Kidney (tissue), 14 donors: ENCODE measurements around the gene PRKCE. TPM values are rescaled to one million over a fixed set of nuclear protein-coding genes. Genes with fewer than 3 reads are reported as not detected.

Experiments
- DNase-seq, 5 donors: peaks; one replicate each; pipeline ENCODE4 v3.0.0-alpha.2; 2013 to 2020
- FAIRE-seq: peaks from 2 replicates; lab custom pipeline; 2012; peaks lifted over from hg19 to GRCh38; lab: Jason Lieb, UNC
- H3K27ac ChIP-seq, 2 donors: one replicate each; pipeline ENCODE4 v1.7.0; 2013; ENCODE audit warnings: low read depth in 2 of 2, low read length in 2 of 2, inconsistent platforms in 1 of 2
- H3K27me3 ChIP-seq: one replicate; pipeline ENCODE4 v1.7.1; 2013; ENCODE audit warnings: low read length, inconsistent platforms; ENCODE audit not compliant: control insufficient read depth, insufficient read depth
- H3K36me3 ChIP-seq, 3 donors: one replicate each; pipeline versions ENCODE4 v1.7.0 to v1.7.1; 2013; ENCODE audit warnings: low read length in 3 of 3, control low read depth in 1 of 3, inconsistent platforms in 1 of 3; ENCODE audit not compliant: insufficient read depth in 3 of 3, control insufficient read depth in 2 of 3
- H3K4me1 ChIP-seq, 3 donors: one replicate each; pipeline versions ENCODE4 v1.7.0 to v1.7.1; 2013; ENCODE audit warnings: low read length in 3 of 3, inconsistent platforms in 1 of 3, low read depth in 1 of 3; ENCODE audit not compliant: control insufficient read depth in 2 of 3, insufficient read depth in 2 of 3
- H3K4me3 ChIP-seq, 3 donors: one replicate each; pipeline versions ENCODE4 v1.7.0 to v1.8.1; 2013; ENCODE audit warnings: low read length in 3 of 3, control low read depth in 1 of 3, inconsistent platforms in 1 of 3
- H3K9ac ChIP-seq, 3 donors: one replicate each; pipeline versions ENCODE4 v1.7.0 to v1.7.1; 2013; ENCODE audit warnings: low read length in 3 of 3, control low read depth in 1 of 3, inconsistent platforms in 1 of 3
- H3K9me3 ChIP-seq, 3 donors: one replicate each; pipeline versions ENCODE4 v1.7.0 to v1.7.1; 2013; ENCODE audit warnings: low read length in 3 of 3, control low read depth in 1 of 3, inconsistent platforms in 1 of 3; ENCODE audit not compliant: control insufficient read depth in 2 of 3, insufficient read depth in 1 of 3
- intact Hi-C: fragments of 100-400 bp; cut with DNase I; formaldehyde crosslinking; loops from one replicate; pipeline ENCODE4 v1.11.1; 2022
- polyA plus RNA-seq: library from polyadenylated mRNA; stranded (reverse); fragments of 350-450 nt; fragmentation: Illumina TruSeq; extraction: RNeasy Lipid Tissue Mini Kit (QIAGEN cat#74804); gene quantifications from one replicate; pipeline ENCODE4 v1.2.3, GENCODE V29; 2014; ENCODE audit warnings: low read depth, low replicate concordance; ENCODE audit not compliant: insufficient read depth
- total RNA-seq: library from RNA; stranded (reverse); fragmentation: NEBNext Ultra II Directional; extraction: Animal tissue kit (Norgen Biotek cat#: 25700); gene quantifications from one replicate; pipeline ENCODE4 v1.2.1, GENCODE V29; 2021
- TF ChIP-seq, protein P1 (sequence below): IDR thresholded peaks from 3 replicates; pipeline ENCODE4 v1.5.1; 2012; ENCODE audit warnings: mild to moderate bottlenecking, moderate library complexity, borderline replicate concordance; ENCODE audit not compliant: insufficient read depth; ENCODE audit errors: extremely low read depth
- donor health status: control.
- donor health status: control.
- donor health status: control.
- donor health status: control.
- donor health status: control.
- donor health status: DM: yes; HTN: yes; CAD: no.
- donor health status: Normal renal cell carcinoma (clear cell type).

PRKCE gene
- total and polyA plus RNA-seq, 2 donors from 2014 or later = 11.1 to 27.3 TPM

DNA sequence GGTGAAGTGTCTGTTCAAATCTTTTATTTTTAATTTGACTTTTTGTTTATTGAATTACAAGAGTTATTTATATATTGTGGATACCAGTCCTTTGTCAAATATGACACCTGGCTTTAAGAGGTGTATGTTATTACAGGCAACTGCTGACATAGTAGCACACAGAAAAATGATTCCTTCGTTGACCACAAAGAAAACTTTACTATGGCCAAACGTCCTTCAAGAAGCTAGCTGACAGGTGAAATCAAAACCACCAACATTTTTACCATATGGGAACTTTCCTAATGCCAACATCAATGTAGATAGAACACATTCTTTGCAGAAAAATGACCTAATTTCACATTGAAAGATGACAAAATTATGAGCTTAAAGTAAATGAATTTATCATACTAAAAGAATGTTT is 34.0 kb upstream of the PRKCE start:
- DNase-seq (no peak), FAIRE-seq (no peak)
- H3K9ac ChIP-seq = no peak overlapping the region
- no peaks in the 10 kb centered on the region for H3K9me3 ChIP-seq
- H3K27me3 ChIP-seq = no peaks in the 10 kb centered on the region
- no peak overlapping the region for H3K27ac ChIP-seq
- TF ChIP-seq, protein P1, sequence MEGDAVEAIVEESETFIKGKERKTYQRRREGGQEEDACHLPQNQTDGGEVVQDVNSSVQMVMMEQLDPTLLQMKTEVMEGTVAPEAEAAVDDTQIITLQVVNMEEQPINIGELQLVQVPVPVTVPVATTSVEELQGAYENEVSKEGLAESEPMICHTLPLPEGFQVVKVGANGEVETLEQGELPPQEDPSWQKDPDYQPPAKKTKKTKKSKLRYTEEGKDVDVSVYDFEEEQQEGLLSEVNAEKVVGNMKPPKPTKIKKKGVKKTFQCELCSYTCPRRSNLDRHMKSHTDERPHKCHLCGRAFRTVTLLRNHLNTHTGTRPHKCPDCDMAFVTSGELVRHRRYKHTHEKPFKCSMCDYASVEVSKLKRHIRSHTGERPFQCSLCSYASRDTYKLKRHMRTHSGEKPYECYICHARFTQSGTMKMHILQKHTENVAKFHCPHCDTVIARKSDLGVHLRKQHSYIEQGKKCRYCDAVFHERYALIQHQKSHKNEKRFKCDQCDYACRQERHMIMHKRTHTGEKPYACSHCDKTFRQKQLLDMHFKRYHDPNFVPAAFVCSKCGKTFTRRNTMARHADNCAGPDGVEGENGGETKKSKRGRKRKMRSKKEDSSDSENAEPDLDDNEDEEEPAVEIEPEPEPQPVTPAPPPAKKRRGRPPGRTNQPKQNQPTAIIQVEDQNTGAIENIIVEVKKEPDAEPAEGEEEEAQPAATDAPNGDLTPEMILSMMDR = no peak
- intact Hi-C loops = no loop called here
- no peaks in the 10 kb centered on the region for H3K4me1 ChIP-seq
- no peak overlapping the region for H3K4me3 ChIP-seq
- no peaks in the 10 kb centered on the region for H3K36me3 ChIP-seq

DNA sequence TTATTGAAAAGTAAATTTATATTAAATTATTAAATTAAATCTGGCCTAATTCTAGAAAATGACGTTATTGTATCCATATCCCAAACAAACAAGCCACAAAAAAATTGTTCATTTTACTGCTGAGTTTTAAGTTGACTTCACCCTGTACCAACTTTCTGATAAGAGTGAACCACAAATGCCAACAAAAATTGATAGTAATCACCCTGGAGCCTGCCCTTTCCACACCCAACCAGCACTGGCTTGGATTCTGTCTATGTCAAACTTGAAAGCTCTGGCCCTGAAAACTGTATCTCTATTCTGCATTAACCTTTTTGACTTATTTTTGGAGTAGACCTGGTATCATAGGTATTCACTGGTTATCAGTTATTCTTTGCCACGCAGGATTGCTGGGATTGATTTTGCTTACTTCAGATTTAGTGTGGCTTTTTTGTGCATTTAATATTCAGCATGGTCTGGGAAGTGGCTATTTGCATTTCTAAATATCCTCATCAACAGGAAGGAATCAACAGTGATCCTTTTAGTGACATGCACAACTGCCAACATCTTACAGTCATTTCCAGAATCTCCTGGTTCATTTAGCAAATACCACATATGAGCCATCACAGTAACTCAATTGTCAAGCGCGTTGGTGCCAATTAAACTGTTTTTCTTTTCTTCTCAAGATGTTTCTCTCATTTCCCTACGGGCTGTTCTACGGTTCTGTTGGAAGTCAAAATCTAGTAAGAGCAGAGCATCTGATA is 29.0 kb upstream of the PRKCE start:
- intact Hi-C loops = no loop called here
- H3K4me1 ChIP-seq = no peaks in the 10 kb centered on the region
- no peak overlapping the region for H3K9ac ChIP-seq
- TF ChIP-seq, protein P1 = no peak
- no peaks in the 10 kb centered on the region for H3K36me3 ChIP-seq
- H3K9me3 ChIP-seq = no peaks in the 10 kb centered on the region
- FAIRE-seq (no peak), DNase-seq (no peak)
- H3K27ac ChIP-seq = no peak overlapping the region
- no peak overlapping the region for H3K4me3 ChIP-seq
- H3K27me3 ChIP-seq = no peaks in the 10 kb centered on the region

DNA sequence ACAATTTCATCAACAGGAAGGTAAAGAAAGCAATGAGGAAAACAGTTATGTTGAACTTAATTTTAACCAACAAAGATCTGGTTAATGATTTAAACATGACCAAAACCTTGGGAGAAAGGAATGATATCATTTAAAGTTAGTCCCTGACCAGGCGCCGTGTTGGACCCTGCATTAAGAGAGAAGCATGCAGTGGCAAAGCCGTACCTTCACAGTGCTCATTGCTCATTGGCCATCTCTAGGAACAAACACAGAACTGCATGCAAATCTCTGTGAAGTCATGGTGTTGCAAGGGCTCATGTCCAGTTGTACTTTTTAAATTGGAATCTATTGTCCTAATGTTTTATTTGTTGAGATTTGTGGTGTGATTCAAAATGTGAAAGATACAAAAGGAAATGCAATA is 28.4 kb upstream of the PRKCE start:
- intact Hi-C loops = no loop called here
- no peak overlapping the region for H3K27ac ChIP-seq
- no peak for FAIRE-seq
- DNase-seq = no peak
- H3K4me1 ChIP-seq = no peaks in the 10 kb centered on the region
- no peaks in the 10 kb centered on the region for H3K27me3 ChIP-seq
- no peaks in the 10 kb centered on the region for H3K36me3 ChIP-seq
- H3K4me3 ChIP-seq = no peak overlapping the region
- H3K9ac ChIP-seq = no peak overlapping the region
- no peaks in the 10 kb centered on the region for H3K9me3 ChIP-seq
- TF ChIP-seq, protein P1 = no peak
